GM23248 (cell line): ENCODE measurements around the gene ANKRD52. TPM values are rescaled to one million over a fixed set of nuclear protein-coding genes. Genes with fewer than 3 reads are reported as not detected.

Experiments used
- DNase-seq: peaks from one replicate; pipeline ENCODE4 v3.0.0-alpha.2; 2015
- H2AFZ ChIP-seq: fragments of 200-600 bp; sonication (generic); 2 replicates; pipeline ENCODE4 v1.6.1; 2016; ENCODE audit warnings: antibody characterized with exemption
- H3F3A ChIP-seq: fragments of 200-600 bp; sonication (generic); 2 replicates; pipeline ENCODE4 v1.6.1; 2016; ENCODE audit warnings: mild to moderate bottlenecking, antibody characterized with exemption, mixed run types; ENCODE audit not compliant: insufficient read depth
- H3K27ac ChIP-seq: fragments of 200-600 bp; sonication (generic); 2 replicates; pipeline ENCODE4 v1.5.1; 2016; ENCODE audit warnings: mild to moderate bottlenecking
- H3K27me3 ChIP-seq: fragments of 200-600 bp; sonication (generic); replicated peaks from 2 replicates; pipeline ENCODE4 v1.6.1; 2016; ENCODE audit warnings: mild to moderate bottlenecking; ENCODE audit not compliant: insufficient read depth
- H3K36me3 ChIP-seq: fragments of 200-600 bp; sonication (generic); 2 replicates; pipeline ENCODE4 v1.6.1; 2016; ENCODE audit warnings: low read depth, mild to moderate bottlenecking
- H3K4me1 ChIP-seq: fragments of 200-600 bp; sonication (generic); 2 replicates; pipeline ENCODE4 v1.6.1; 2016; ENCODE audit warnings: mild to moderate bottlenecking; ENCODE audit not compliant: insufficient read depth
- H3K4me2 ChIP-seq: fragments of 200-600 bp; sonication (generic); one replicate; pipeline ENCODE4 v1.6.1; 2016; ENCODE audit warnings: mild to moderate bottlenecking; ENCODE audit not compliant: unreplicated experiment
- H3K4me3 ChIP-seq: fragments of 200-600 bp; sonication (generic); 2 replicates; pipeline ENCODE4 v1.5.1; 2016; ENCODE audit warnings: mild to moderate bottlenecking
- H3K79me2 ChIP-seq: fragments of 200-600 bp; sonication (generic); 2 replicates; pipeline ENCODE4 v1.6.1; 2016; ENCODE audit warnings: mild to moderate bottlenecking; ENCODE audit not compliant: insufficient read depth
- H3K9ac ChIP-seq: fragments of 200-600 bp; sonication (generic); 2 replicates; pipeline ENCODE4 v1.6.1; 2016; ENCODE audit warnings: mild to moderate bottlenecking
- H3K9me2 ChIP-seq: fragments of 200-600 bp; sonication (generic); 2 replicates; pipeline ENCODE4 v1.6.1; 2016; ENCODE audit warnings: mixed run types, mild to moderate bottlenecking, moderate library complexity; ENCODE audit not compliant: insufficient read depth
- H3K9me3 ChIP-seq: fragments of 200-600 bp; sonication (generic); one replicate; pipeline ENCODE4 v1.6.1; 2017; ENCODE audit warnings: low read depth
- H4K20me1 ChIP-seq: fragments of 200-600 bp; sonication (generic); 2 replicates; pipeline ENCODE4 v1.6.0; 2016; ENCODE audit not compliant: insufficient read depth
- EZH2 ChIP-seq: fragments of 200-600 bp; sonication (generic); IDR thresholded peaks from 2 replicates; pipeline ENCODE4 v1.6.1; 2018; ENCODE audit warnings: antibody characterized with exemption, mild to moderate bottlenecking; ENCODE audit not compliant: insufficient read depth, poor library complexity, severe bottlenecking
- EZH2phosphoT487 ChIP-seq: fragments of 200-600 bp; sonication (generic); IDR thresholded peaks from 2 replicates; pipeline ENCODE4 v1.6.1; 2018; ENCODE audit warnings: antibody characterized with exemption, moderate library complexity, mild to moderate bottlenecking, low read depth; ENCODE audit not compliant: insufficient read depth
- WGBS, 2 experiments: methylation state at CpG; one replicate each; pipeline ENCODE4 v1.1.6; 2015 to 2017; ENCODE audit warnings: low lambda C conversion rate in 2 of 2, low coverage in 1 of 2; ENCODE audit errors: missing lambda C conversion rate in 2 of 2; 5-methylcytosine and 5-hydroxymethylcytosine counted together
- in situ Hi-C: fragments of 300-500 bp; cut with MboI; formaldehyde crosslinking; loops from 2 replicates; pipeline ENCODE4 v1.15.0; 2020
- polyA plus RNA-seq: library from polyadenylated mRNA; unstranded; fragments of >200 nt; fragmentation: Nextera tagmentation; extraction: Ambion mirVana; gene quantifications from 2 replicates; pipeline ENCODE4 v1.2.1, GENCODE V29; 2016
- total RNA-seq: library from RNA; depleted of rRNA; stranded (reverse); fragments of >200 nt; shearing (Covaris generic); gene quantifications from 2 replicates; pipeline ENCODE4 v1.2.3, GENCODE V29; 2014

ANKRD52 gene
- total and polyA plus RNA-seq, 2 experiments from 2014 or later, result 24.5 to 61.7 TPM

DNA sequence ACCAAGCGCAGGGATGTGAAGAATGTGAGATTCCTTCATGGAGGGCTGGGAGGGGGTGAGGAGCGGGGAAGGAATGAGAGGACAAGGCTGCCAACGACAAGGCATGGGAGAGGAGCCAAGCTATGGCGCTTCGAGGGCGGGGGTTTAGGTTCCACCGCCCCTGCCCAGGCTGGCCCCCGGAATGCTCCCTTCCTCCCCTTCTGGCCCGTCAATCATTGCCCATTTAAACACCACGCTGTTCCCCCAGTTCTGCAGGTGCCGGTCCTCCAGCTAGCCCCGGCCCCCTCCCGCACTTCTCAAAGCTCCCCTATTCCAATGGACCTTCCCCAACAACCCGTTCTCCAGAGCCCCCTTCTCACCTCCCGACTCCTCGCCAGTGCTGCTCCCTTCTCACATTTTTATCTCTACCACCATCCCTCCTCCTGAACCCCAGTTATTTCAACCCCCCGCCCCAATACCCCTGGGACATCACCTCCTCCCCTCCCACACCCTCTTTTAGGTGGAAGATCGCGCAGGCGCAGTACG, 36.9 kb downstream of the ANKRD52 start:
- Histone ChIP-seq H2AFZ (peak overlapping the region; percentile 83), H3K27ac (peak overlapping the region; percentile 94), H4K20me1 (no peaks in the 10 kb centered on the region), H3K9me3 (no peaks in the 10 kb centered on the region), H3K4me1 (peaks cover 15% of the 10 kb centered on the region), H3K9me2 (no peaks in the 10 kb centered on the region), H3K36me3 (0 out of 2 replicates have a peak, but pooled peaks cover 2% of the 10 kb centered on the region), H3K4me3 (peak overlapping the region; percentile 98), H3K4me2 (peak overlapping the region; percentile 90), H3K9ac (peak overlapping the region; percentile 90), H3F3A (peaks cover 19% of the 10 kb centered on the region), H3K79me2 (peaks cover 48% of the 10 kb centered on the region), H3K27me3 (no peaks in the 10 kb centered on the region)
- 1 to 3% methylated on average over 17 to 21 of the region's 21 CpGs for WGBS, 2 experiments
- TF ChIP-seq EZH2phosphoT487, result no peak
- TF ChIP-seq EZH2, result no peak
- in situ Hi-C loops, result no loop called here
- peak; percentile 90 for DNase-seq

GRCh38 chr12:56220611-56221231, 37.5 kb downstream of the ANKRD52 start:
- H3K79me2 ChIP-seq, result peaks cover 54% of the 10 kb centered on the region
- peaks cover 19% of the 10 kb centered on the region for H3F3A ChIP-seq
- H2AFZ ChIP-seq, result peak overlapping the region; percentile 83
- peak overlapping the region; percentile 90 for H3K4me2 ChIP-seq
- no peaks in the 10 kb centered on the region for H3K27me3 ChIP-seq
- H3K27ac ChIP-seq, result peak overlapping the region; percentile 94
- WGBS, 2 experiments, result 4 to 5% methylated on average over 10 of the region's 10 CpGs
- peaks cover 6% of the 10 kb centered on the region; the same call in 1 of the 2 replicates for H3K36me3 ChIP-seq
- TF ChIP-seq EZH2 (no peak), EZH2phosphoT487 (no peak)
- H3K9me2 ChIP-seq, result no peaks in the 10 kb centered on the region
- peak overlapping the region; percentile 98 for H3K4me3 ChIP-seq
- no peaks in the 10 kb centered on the region for H3K9me3 ChIP-seq
- H4K20me1 ChIP-seq, result no peaks in the 10 kb centered on the region
- peaks cover 15% of the 10 kb centered on the region for H3K4me1 ChIP-seq
- in situ Hi-C loops, result no loop called here
- DNase-seq, result peak; percentile 66
- peak overlapping the region; percentile 90 for H3K9ac ChIP-seq

DNA sequence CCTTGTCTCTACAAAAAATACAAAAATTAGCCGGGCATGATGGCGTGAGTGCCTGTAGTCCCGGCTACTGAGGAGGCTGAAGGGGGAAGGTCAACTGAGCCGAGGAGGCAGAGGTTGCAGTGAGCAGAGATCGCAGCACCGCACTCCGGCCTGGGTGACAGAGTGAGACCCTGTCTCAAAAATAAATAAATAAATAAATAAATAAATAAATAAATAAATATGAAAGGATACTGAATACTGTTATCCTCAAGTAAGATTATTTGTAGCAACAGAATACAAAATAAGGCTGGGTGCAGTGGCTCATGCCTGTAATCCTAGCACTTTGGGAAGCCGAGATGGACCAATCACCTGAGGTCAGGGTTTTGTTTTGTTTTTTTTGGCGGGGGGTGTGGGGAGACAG, 38.3 kb downstream of the ANKRD52 start:
- Histone ChIP-seq H3K79me2 (peaks cover 62% of the 10 kb centered on the region), H3K27me3 (no peaks in the 10 kb centered on the region), H2AFZ (no peak overlapping the region), H3K9me3 (no peaks in the 10 kb centered on the region), H3K27ac (no peak overlapping the region), H4K20me1 (no peaks in the 10 kb centered on the region), H3K4me3 (peak overlapping the region; percentile 98; the same call in 1 of the 2 replicates), H3K9me2 (no peaks in the 10 kb centered on the region), H3F3A (peaks cover 19% of the 10 kb centered on the region), H3K4me1 (peaks cover 15% of the 10 kb centered on the region), H3K4me2 (peak overlapping the region; percentile 90), H3K36me3 (peaks cover 11% of the 10 kb centered on the region), H3K9ac (no peak overlapping the region)
- WGBS, 2 experiments, result 94 to 97% methylated on average over 9 of the region's 9 CpGs
- no peak for DNase-seq
- in situ Hi-C loops, result no loop called here
- TF ChIP-seq EZH2phosphoT487 (no peak), EZH2 (no peak)

DNA sequence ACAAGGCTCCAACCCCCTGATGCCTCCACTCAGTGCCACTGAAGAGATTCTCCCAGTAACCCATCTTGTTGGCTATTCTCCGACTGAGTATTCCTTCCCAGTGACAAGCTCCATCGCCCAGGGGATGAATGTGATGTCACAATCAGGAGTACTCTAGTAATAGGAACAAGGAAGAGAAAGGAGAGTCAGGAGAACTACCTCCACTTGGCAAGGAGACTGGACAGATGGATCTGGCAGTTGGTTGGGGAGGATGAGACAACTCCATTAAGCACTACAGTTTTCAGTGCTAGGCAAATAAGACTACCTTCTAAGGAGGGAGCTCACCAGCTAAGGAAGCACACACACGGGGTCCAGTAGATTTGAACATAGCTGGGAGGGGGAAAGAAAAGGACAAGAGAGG, 41.7 kb downstream of the ANKRD52 start:
- Histone ChIP-seq H3K4me1 (0 out of 2 replicates have a peak, but pooled peaks cover 3% of the 10 kb centered on the region), H3K27me3 (no peaks in the 10 kb centered on the region), H3K36me3 (peaks cover 43% of the 10 kb centered on the region), H3K9ac (no peak overlapping the region), H3K79me2 (peaks cover 91% of the 10 kb centered on the region), H3K27ac (no peak overlapping the region), H3K4me3 (no peak overlapping the region), H3K4me2 (no peak overlapping the region), H3F3A (peaks cover 26% of the 10 kb centered on the region), H4K20me1 (no peaks in the 10 kb centered on the region; the same call in 1 of the 2 replicates), H2AFZ (no peak overlapping the region), H3K9me3 (no peaks in the 10 kb centered on the region), H3K9me2 (no peaks in the 10 kb centered on the region)
- no peak for TF ChIP-seq EZH2
- TF ChIP-seq EZH2phosphoT487, result no peak
- no peak for DNase-seq
- 86 to 87% methylated on average over 3 of the region's 3 CpGs for WGBS, 2 experiments
- in situ Hi-C loops, result no loop called here
